NK-92 (cell line): ENCODE data around the gene SYNE4.
"Not testable (repeated sequence)": the region's sequence is repeated elsewhere in the genome, so short reads cannot be mapped to it uniquely, and the experiment has no call there.

Source experiments
- DNase-seq: peaks from one replicate; lab custom pipeline; 2025; ENCODE audit not compliant: unreplicated experiment; lab: John Stamatoyannopoulos, UW

SYNE4 gene

GRCh38 chr19:35990771-35991730 is 17.6 kb downstream of the SYNE4 start:
- DNase-seq = no peak

GRCh38 chr19:35990156-35990555 is 18.5 kb downstream of the SYNE4 start:
- no peak for DNase-seq

- no peak for DNase-seq
Observed at GRCh38 chr19:35988824-35989223, 19.8 kb downstream of the SYNE4 start.

DNA sequence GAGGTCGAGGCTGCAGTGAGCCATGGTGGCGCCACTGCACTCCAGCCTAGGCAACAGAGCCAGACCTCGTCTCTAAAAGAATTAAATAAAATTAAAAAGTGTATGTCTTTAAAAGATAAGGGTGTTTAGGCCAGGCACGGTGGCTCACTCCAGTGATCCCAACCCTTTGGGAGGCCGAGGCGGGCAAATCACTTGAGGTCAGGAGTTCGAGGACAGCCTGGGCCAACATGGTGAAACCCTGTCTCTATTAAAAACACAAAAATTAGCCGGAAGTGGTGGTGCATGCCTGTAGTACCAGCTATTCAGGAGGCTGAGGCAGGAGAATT is 21.1 kb downstream of the SYNE4 start:
- no peak for DNase-seq

DNA sequence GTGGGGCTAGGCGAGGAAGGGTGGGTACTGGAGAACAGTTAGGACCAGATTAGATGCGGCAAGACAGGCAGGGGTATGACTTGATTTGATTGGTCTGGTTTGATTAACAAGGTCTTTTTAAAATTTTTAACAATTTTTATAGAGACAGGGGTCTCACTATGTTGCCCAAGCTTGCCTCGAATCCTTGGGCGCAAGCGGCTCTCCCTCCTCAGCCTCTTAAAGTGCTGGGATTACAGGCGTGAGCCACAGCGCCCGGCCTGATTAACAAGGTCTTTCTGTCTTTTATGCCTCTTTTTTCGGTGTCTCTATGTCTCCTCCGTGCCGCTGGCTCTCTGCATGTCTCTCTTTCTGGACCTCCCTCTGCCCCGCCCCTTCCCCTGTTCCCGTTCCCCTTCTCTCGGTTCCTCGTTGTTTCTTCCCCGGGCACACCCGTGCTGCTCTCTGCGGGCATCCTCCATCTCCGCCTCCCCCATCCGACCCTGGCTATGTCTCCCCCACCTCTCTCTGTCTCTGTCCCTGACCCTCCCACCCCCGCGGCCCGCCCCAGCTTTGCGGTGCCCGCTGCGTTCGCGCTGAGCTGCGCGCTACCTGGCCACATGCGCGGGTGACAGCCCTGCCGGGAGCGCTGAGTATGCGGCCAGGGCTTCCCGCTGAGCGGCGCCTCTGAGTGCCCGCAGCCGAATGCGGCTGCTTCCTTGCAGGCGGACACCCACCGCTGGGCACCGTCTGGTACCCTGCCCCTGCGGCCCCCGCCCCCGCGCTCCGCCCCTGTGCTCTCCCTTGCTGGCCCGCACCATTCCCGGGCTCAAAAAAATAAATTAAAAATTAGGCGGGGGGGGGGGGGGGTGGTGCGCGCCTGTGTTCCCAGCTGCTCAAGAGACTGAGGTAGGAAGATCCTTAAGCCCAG is 21.7 kb downstream of the SYNE4 start:
- no peak for DNase-seq

DNA sequence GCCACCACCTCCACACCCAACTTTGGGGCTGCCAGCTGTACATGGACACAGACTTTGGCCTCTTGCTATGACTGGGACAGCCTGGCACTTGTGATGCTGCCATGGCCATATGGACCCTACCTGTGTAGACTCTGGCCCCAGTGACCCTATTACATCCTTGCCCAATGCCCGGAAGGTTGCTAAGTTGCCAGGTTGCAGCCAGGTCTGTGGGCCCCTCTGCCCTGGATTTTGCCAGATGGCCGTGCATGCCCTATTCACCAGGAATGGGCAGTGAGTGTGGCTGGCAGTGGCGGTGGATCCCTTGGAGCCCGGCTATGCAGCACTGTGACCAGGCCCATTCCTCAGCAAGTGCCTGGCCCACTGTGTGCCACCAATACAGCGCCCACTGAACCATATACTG is 22.5 kb downstream of the SYNE4 start:
- DNase-seq = no peak

- no peak for DNase-seq
Observed at GRCh38 chr19:35983177-35983576, 25.4 kb downstream of the SYNE4 start.

GRCh38 chr19:35980997-35981396 is 27.6 kb downstream of the SYNE4 start:
- DNase-seq = not testable (repeated sequence)

- no peak for DNase-seq
Observed at GRCh38 chr19:35978832-35979365, 29.7 kb downstream of the SYNE4 start.

DNA sequence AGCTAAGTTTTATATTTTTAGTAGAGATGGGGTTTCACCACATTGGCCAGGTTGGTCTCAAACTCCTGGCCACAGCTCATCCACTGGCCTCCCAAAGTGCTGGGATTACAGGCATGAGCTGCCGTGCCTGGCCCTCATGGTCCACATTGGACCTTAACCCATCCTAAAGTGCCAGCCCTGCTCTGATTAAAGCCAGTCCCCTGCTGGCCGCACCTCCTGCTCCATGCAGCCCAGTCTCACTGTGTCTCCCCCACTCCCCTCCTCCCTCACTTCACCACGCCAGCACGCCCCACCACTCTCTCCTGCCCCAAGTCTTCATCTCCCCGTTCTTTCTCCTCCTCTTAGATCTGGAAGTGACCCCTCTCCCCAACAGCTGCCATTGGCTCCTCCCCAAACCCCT is 30.3 kb downstream of the SYNE4 start:
- DNase-seq = no peak

DNA sequence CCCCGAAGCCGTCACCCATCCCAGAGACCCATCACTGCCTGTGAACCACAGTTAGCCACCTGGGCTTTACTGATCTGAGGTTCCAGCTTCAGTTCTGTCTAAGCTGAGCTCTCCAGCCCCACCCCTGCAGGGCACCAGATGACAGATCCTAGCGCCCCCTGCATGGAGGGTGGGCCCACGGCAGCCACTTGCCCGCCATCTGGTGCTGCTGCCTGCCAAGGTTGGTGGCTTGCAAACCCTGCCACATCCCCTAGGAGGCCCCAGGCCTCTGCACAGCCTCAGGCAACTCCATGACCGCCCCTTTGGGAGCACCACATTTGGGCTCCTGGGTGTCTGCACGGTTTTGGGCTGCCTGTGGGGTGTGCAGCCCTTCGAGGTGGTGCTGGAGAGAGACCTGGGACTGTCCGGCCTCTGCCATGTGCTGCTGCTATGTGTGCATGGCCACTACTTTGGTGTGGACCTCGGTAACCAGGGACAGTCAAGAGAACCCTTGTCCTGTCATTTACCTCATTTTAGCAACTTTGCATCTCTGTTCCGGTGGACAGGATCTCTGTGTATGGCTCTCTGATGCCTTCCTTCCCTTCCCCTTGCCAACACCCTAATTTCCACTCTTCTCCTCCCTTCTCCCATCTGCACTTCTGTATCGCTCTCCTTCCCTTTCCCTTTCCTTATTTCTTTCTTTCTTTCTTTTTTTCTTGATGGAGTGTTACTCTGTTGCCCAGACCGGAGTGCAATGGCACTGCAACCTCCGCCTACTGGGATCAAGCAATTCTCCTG is 31.0 kb downstream of the SYNE4 start:
- DNase-seq = no peak

- DNase-seq = no peak
Observed at GRCh38 chr19:35975608-35976214, 32.9 kb downstream of the SYNE4 start.

DNA sequence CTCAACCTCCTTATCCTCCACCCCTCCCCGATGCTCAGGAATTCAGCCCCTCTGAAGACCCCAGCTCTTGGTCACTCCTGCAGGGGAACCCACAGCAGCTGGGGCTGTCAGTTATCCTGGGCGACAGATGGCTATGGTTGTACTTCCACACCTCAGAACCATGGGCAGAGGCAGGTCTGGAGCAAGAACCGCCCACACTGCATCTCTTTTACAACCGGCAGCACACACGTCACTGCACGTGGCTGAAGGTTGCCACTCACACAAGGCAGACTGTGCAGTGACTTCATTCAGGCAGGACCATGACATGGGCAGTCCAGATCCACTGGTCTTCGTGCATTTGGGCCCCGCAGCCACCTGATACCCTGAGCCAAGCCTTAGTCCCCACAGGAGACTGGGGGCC is 35.1 kb downstream of the SYNE4 start:
- DNase-seq = no peak

DNA sequence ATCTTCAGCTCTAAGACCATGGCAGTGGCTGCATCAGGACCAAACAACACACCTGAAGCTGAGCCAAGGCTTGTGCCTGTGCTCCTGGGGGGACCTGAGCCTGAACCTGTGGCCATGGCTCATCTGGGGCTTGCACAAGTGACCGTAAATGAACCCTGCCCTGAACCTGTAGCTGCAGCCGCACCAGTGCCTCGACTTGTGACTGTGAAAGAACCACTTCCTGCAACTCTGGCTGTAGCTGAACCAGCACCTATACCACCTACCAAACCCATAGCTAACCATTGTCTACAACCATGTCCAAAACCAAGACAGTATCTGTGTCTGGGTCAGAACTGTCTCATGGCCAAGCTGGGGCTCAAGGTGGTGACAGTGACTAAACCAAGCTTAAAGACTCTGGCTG is 41.8 kb downstream of the SYNE4 start:
- no peak for DNase-seq

DNA sequence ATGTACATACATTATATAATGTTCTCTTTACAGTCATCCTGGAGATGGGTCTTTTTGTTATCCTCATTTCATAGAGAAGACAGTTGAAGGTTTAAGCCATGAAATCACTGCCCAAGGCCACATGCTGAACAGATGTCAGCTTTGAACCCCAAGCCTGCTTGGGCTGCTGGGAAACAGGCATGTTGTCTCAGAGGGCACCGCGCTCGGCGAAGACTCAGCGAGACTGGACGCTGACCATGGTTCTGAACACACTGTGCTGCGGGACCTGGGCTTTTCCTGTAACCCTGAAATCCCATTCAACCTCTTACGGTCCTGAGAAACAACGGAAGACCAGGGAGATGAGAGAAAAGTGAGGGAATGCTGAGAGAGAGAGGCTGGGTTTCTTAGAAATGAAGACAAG is 45.1 kb downstream of the SYNE4 start:
- DNase-seq = no peak

DNA sequence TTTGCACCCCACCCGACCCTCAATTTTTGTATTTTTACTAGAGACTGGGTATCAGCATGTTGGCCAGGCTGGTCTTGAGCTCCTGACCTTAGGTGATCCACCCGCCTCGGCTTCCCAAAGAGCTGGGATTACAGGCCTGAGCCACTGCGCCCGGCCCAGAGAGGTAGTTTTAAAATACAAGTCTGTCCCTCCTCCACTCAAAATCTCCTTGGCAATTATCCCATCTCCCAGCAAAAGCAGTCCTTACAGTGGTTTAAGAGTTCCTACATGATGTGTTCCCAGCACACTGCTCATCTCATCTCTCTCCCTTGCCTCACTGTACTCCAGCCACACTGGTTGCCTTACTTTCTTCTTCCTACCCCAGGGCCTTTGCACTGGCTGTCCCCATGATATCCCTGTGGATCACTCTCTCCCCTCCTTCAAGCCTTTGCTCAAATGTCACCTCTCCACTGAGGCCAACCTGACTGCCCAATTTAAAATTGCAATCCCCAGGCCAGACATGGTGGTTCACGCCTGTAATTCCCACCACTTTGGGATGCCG is 48.1 kb downstream of the SYNE4 start:
- no peak for DNase-seq

DNA sequence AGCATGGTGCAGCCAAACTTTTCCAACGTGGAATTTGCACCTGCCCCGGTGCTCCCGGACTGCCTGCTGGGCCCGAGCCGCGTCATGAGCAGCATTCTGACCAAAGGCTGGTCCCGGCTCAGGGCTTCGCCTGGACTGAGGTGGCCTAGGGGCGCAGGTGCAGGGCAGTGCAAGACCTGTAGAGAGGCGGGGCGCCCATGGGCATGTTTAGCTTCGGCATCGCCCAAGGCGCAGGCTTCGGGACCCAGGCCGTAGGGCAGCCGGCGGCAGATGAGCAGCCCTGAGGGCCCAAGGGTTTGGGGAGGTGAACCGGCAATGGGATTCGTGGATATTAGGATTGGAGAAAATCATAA is 48.7 kb downstream of the SYNE4 start:
- DNase-seq = no peak

GRCh38 chr19:35959040-35959967 is 49.3 kb downstream of the SYNE4 start:
- DNase-seq = no peak

- DNase-seq = no peak
Observed at GRCh38 chr19:35958660-35959039, 50.0 kb downstream of the SYNE4 start.
